ENCODE measurements around the gene KCNK4. TPM values are rescaled to one million over a fixed set of nuclear protein-coding genes. Genes with fewer than 3 reads are reported as not detected.
A peak's percentile ranks its signal among the peaks of the same experiment; 100 is the strongest.

KCNK4 gene
- total and polyA plus RNA-seq, 7 donors, result 0.71 TPM; not detected in 6

DNA sequence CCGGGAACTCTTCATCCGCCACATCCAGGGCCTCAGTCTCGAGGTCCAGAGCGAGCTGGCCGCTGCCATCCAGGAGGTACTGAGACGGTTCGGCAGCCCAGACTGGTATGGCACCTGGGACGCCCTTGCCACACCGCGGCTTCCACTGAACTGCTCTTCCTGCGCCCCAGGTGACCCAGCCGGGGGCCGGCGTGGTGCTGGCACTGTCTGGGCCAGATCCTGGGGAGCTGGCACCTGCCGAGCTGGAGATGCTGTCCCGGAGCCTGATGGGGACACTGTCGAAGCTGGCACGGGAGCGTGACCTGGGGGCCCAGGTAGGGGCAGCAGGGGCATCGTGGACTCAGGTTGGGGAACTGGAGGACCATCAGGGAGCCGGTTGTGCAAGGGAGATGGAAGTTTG lies 50.3 kb downstream of the KCNK4 start:
- intact Hi-C loops (cut with DNase I), result no loop called here
- H3K36me3 ChIP-seq, result no peaks in the 10 kb centered on the region
- no peak for DNase-seq

GRCh38 chr11:64341851-64342791 lies 51.0 kb downstream of the KCNK4 start:
- H3K27me3 ChIP-seq, result no peaks in the 10 kb centered on the region
- peak; percentile 94 for DNase-seq
- H3K36me3 ChIP-seq, result no peaks in the 10 kb centered on the region
- peak overlapping the region; percentile 78 to 84 (median 82) for H3K27ac ChIP-seq
- TF ChIP-seq POLR2AphosphoS5 (IDR thresholded peaks at IDR 0.05) (peak; percentile 44 to 75 (median 60)), POLR2A (IDR thresholded peaks at IDR 0.05) (peak in 1 of 2 donors; percentile 29), EP300 (IDR thresholded peaks at IDR 0.05) (no peak)
- TF ChIP-seq, protein P1, sequence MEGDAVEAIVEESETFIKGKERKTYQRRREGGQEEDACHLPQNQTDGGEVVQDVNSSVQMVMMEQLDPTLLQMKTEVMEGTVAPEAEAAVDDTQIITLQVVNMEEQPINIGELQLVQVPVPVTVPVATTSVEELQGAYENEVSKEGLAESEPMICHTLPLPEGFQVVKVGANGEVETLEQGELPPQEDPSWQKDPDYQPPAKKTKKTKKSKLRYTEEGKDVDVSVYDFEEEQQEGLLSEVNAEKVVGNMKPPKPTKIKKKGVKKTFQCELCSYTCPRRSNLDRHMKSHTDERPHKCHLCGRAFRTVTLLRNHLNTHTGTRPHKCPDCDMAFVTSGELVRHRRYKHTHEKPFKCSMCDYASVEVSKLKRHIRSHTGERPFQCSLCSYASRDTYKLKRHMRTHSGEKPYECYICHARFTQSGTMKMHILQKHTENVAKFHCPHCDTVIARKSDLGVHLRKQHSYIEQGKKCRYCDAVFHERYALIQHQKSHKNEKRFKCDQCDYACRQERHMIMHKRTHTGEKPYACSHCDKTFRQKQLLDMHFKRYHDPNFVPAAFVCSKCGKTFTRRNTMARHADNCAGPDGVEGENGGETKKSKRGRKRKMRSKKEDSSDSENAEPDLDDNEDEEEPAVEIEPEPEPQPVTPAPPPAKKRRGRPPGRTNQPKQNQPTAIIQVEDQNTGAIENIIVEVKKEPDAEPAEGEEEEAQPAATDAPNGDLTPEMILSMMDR (IDR thresholded peaks at IDR 0.05), result peak; percentile 8 to 56 (median 46)
- H3K9me3 ChIP-seq, result no peaks in the 10 kb centered on the region
- 14 to 26% methylated on average over 55 of the region's 55 CpGs for WGBS, 2 donors
- H3K4me1 ChIP-seq, result peaks cover 0 to 24% (median 12%) of the 10 kb centered on the region in 4 donors
- intact Hi-C loops (cut with DNase I), result loop anchor here (2.0 kb wide), 1 partner anchor 23 kb away; the partner anchor contains the start of gene PRDX5
- peak overlapping the region; percentile 9 to 44 (median 39) for H3K4me3 ChIP-seq

More for the DNA sequence above, 50.3 kb downstream of the KCNK4 start:
- H3K27ac ChIP-seq, result no peak overlapping the region
- H3K4me3 ChIP-seq, result no peak overlapping the region
- WGBS, 2 donors, result 86 to 87% methylated on average over 21 of the region's 21 CpGs
- no peak for TF ChIP-seq EP300 (IDR thresholded peaks at IDR 0.05)
- no peak for TF ChIP-seq POLR2A (IDR thresholded peaks at IDR 0.05)
- TF ChIP-seq POLR2AphosphoS5 (IDR thresholded peaks at IDR 0.05), result no peak
- TF ChIP-seq, protein P1 (IDR thresholded peaks at IDR 0.05), result no peak
- H3K27me3 ChIP-seq, result no peaks in the 10 kb centered on the region
- no peaks in the 10 kb centered on the region for H3K9me3 ChIP-seq
- peaks cover 0 to 24% (median 12%) of the 10 kb centered on the region in 4 donors for H3K4me1 ChIP-seq

DNA sequence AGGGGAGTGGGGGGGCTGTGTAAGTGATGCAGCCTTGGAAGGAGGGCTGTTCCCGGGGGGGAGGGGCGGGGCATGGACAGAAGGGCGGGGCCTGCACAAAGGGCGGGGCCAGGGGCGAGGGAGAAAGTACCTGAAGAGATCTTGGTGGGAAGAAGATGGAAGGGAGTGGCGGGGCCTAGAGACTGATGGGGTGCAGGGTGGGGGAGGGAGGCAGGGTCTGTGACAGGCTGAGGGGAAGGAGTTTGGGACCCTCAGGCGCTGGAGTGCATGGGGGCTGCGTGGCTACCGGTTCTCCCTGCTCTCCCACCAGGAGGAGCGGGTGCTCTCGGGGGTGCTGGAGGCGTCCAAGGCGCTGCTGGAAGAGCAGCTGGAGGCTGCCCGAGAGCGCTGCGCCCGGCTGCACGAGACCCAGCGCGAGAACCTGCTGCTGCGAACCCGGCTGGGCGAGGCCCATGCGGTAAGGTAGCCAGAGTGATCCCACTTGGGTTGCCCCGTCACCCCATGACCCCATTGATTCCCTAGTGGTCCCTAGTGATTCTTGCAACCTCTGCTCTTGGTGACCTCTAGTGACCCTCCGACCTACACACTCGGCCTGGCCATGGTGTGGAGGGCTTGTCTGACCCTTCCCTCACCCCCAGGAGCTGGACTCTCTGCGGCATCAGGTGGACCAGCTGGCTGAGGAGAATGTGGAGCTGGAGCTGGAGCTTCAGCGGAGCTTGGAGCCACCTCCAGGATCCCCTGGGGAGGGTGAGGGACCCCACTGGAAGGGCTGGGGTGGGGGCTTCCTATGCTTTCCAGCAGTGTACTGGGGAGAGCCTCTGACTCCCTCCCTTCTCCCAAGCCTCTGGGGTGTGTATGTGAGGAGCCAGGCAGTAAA lies 52.0 kb downstream of the KCNK4 start:
- H3K27me3 ChIP-seq, result no peaks in the 10 kb centered on the region
- peak overlapping the region; percentile 78 to 84 (median 82) for H3K27ac ChIP-seq
- no peaks in the 10 kb centered on the region for H3K9me3 ChIP-seq
- no peak for TF ChIP-seq POLR2A (IDR thresholded peaks at IDR 0.05)
- no peak for TF ChIP-seq EP300 (IDR thresholded peaks at IDR 0.05)
- TF ChIP-seq, protein P1 (IDR thresholded peaks at IDR 0.05), result no peak
- no peak for TF ChIP-seq POLR2AphosphoS5 (IDR thresholded peaks at IDR 0.05)
- no peak for DNase-seq
- WGBS, 2 donors, result 57 to 71% methylated on average over 29 of the region's 29 CpGs
- intact Hi-C loops (cut with DNase I), result loop anchor here (2.0 kb wide), 1 partner anchor 24 kb away; the partner anchor contains the start of gene PRDX5
- no peaks in the 10 kb centered on the region for H3K36me3 ChIP-seq
- H3K4me3 ChIP-seq, result peak overlapping the region; percentile 9 to 44 (median 39)
- peaks cover 0 to 24% (median 12%) of the 10 kb centered on the region in 4 donors for H3K4me1 ChIP-seq

- Histone ChIP-seq H3K36me3 (no peaks in the 10 kb centered on the region), H3K27ac (no peak overlapping the region), H3K9me3 (no peaks in the 10 kb centered on the region), H3K4me3 (no peak overlapping the region), H3K27me3 (no peaks in the 10 kb centered on the region), H3K4me1 (peaks cover 0 to 24% (median 12%) of the 10 kb centered on the region in 4 donors)
- intact Hi-C loops (cut with DNase I), result loop anchor here (2.0 kb wide), 1 partner anchor 25 kb away; the partner anchor contains the start of gene PRDX5
- TF ChIP-seq POLR2AphosphoS5 (IDR thresholded peaks at IDR 0.05), result no peak
- TF ChIP-seq, protein P1 (IDR thresholded peaks at IDR 0.05), result no peak
- no peak for TF ChIP-seq POLR2A (IDR thresholded peaks at IDR 0.05)
- TF ChIP-seq EP300 (IDR thresholded peaks at IDR 0.05), result no peak
- no peak for DNase-seq
- 83 to 91% methylated on average over 18 of the region's 18 CpGs for WGBS, 2 donors
Observed at GRCh38 chr11:64343767-64344559, 52.9 kb downstream of the KCNK4 start.
